IMR-90 (cell line): ENCODE measurements around the gene TXNDC8. TPM values are rescaled to one million over a fixed set of nuclear protein-coding genes. Genes with fewer than 3 reads are reported as not detected.

Experiments
- ATAC-seq: fragments of 200-7000 bp; cut with Tn5 transposase; 2 replicates; pipeline ENCODE4 v1.9.1; 2020; ENCODE audit warnings: low read depth, mild to moderate bottlenecking, moderate library complexity
- BruUV-seq: library from RNA; stranded (reverse); fragments of 400-500 nt; replicated peaks from 2 replicates; lab custom pipeline; 2021; lab: Mats Ljungman, UMichigan
- CTCF ChIA-PET: fragments of 300-600 bp; formaldehyde crosslinking; extraction: SDS; loops from one replicate; lab custom pipeline; 2021; ENCODE audit warnings: antibody characterized with exemption; lab: Yijun Ruan, JAX
- POLR2A ChIA-PET: fragments of 300-600 bp; sonication (Branson Sonifier 250); formaldehyde crosslinking; loops from one replicate; lab custom pipeline; 2022; ENCODE audit warnings: antibody characterized with exemption; ENCODE audit not compliant: unreplicated experiment; lab: Charles Lee
- DNase-seq: peaks from one replicate; pipeline ENCODE4 v3.0.0; 2013
- H2AFZ ChIP-seq: replicated peaks from 2 replicates; pipeline ENCODE3; 2013; ENCODE audit warnings: low read length, mild to moderate bottlenecking; ENCODE audit not compliant: poor library complexity
- H2AK5ac ChIP-seq: 2 replicates; pipeline ENCODE4 v1.6.1; 2013; ENCODE audit warnings: low read depth, low read length, inconsistent platforms
- H2AK9ac ChIP-seq: replicated peaks from 2 replicates; pipeline ENCODE3; 2013; ENCODE audit warnings: mild to moderate bottlenecking, low read depth, low read length, moderate library complexity; ENCODE audit not compliant: poor library complexity
- H2BK120ac ChIP-seq: 2 replicates; pipeline ENCODE4 v1.6.1; 2013; ENCODE audit warnings: low read depth, low read length, inconsistent platforms
- H2BK15ac ChIP-seq: 3 replicates; pipeline ENCODE4 v1.6.1; 2013; ENCODE audit warnings: low read depth, low read length, inconsistent platforms
- H2BK20ac ChIP-seq: 2 replicates; pipeline ENCODE4 v1.6.1; 2013; ENCODE audit warnings: low read depth, mild to moderate bottlenecking, inconsistent platforms, low read length, moderate library complexity
- H2BK5ac ChIP-seq: 2 replicates; pipeline ENCODE4 v1.6.1; 2013; ENCODE audit warnings: mild to moderate bottlenecking, low read depth, low read length, inconsistent platforms; ENCODE audit not compliant: poor library complexity, severe bottlenecking
- H3K14ac ChIP-seq: replicated peaks from 2 replicates; pipeline ENCODE4 v1.6.1; 2013; ENCODE audit warnings: low read depth, low read length, inconsistent platforms
- H3K18ac ChIP-seq: 2 replicates; pipeline ENCODE4 v1.6.1; 2013; ENCODE audit warnings: low read depth, low read length, control low read depth
- H3K23ac ChIP-seq: 2 replicates; pipeline ENCODE4 v1.6.1; 2013; ENCODE audit warnings: low read depth, low read length, inconsistent platforms
- H3K27ac ChIP-seq: 2 replicates; pipeline ENCODE4 v1.5.1; 2013; ENCODE audit warnings: mild to moderate bottlenecking, control low read depth, low read length; ENCODE audit not compliant: insufficient read depth
- H3K27me3 ChIP-seq: 2 replicates; pipeline ENCODE4 v1.6.1; 2013; ENCODE audit warnings: low read length; ENCODE audit not compliant: control insufficient read depth, insufficient read depth
- H3K36me3 ChIP-seq: 2 replicates; pipeline ENCODE4 v1.6.1; 2013; ENCODE audit warnings: low read length, mixed read lengths; ENCODE audit not compliant: control insufficient read depth, insufficient read depth
- H3K4ac ChIP-seq: 2 replicates; pipeline ENCODE4 v1.6.1; 2013; ENCODE audit warnings: low read depth, low read length, inconsistent platforms
- H3K4me1 ChIP-seq: 2 replicates; pipeline ENCODE4 v1.6.1; 2013; ENCODE audit warnings: low read length, mixed read lengths; ENCODE audit not compliant: control insufficient read depth, insufficient read depth
- H3K4me2 ChIP-seq: 2 replicates; pipeline ENCODE4 v1.6.1; 2013; ENCODE audit warnings: low read depth, mild to moderate bottlenecking, control low read depth, low read length, moderate library complexity
- H3K4me3 ChIP-seq: 2 replicates; pipeline ENCODE4 v1.5.1; 2013; ENCODE audit warnings: low read depth, mild to moderate bottlenecking, control low read depth, low read length, moderate library complexity; ENCODE audit not compliant: insufficient read depth
- H3K56ac ChIP-seq: 2 replicates; pipeline ENCODE4 v1.6.1; 2013; ENCODE audit warnings: low read length, inconsistent platforms; ENCODE audit not compliant: insufficient read depth; ENCODE audit errors: extremely low read depth
- H3K79me1 ChIP-seq, 2 experiments: 2 replicates each; pipeline ENCODE4 v1.6.1; 2013; ENCODE audit warnings: low read length in 2 of 2, inconsistent platforms in 1 of 2, low read depth in 1 of 2
- H3K9ac ChIP-seq: 2 replicates; pipeline ENCODE4 v1.6.1; 2013; ENCODE audit warnings: low read depth, low read length, control low read depth
- H3K9me1 ChIP-seq: 2 replicates; pipeline ENCODE4 v1.6.1; 2013; ENCODE audit warnings: low read length, inconsistent platforms; ENCODE audit not compliant: insufficient read depth
- H3K9me3 ChIP-seq: 2 replicates; pipeline ENCODE4 v1.6.1; 2013; ENCODE audit warnings: low read length; ENCODE audit not compliant: control insufficient read depth, insufficient read depth
- H4K20me1 ChIP-seq: 2 replicates; pipeline ENCODE4 v1.6.1; 2013; ENCODE audit warnings: low read length, inconsistent platforms; ENCODE audit not compliant: insufficient read depth
- H4K5ac ChIP-seq: 2 replicates; pipeline ENCODE4 v1.6.1; 2013; ENCODE audit warnings: mild to moderate bottlenecking, low read depth, low read length, control low read depth
- H4K8ac ChIP-seq, 2 experiments: 2 replicates each; pipeline ENCODE4 v1.6.1; 2013; ENCODE audit warnings: low read depth in 2 of 2, low read length in 2 of 2, control low read depth in 1 of 2, inconsistent platforms in 1 of 2
- H4K91ac ChIP-seq: 2 replicates; pipeline ENCODE4 v1.6.1; 2013; ENCODE audit warnings: low read depth, low read length, inconsistent platforms; ENCODE audit not compliant: insufficient read depth
- CEBPB ChIP-seq: IDR thresholded peaks from 2 replicates; pipeline ENCODE4 v1.6.1; 2012; ENCODE audit warnings: low read depth, low read length, improper control_type of control experiment
- CHD1 ChIP-seq: IDR thresholded peaks from 2 replicates; pipeline ENCODE4 v1.6.1; 2012; ENCODE audit warnings: low read depth, low read length, improper control_type of control experiment
- FOS ChIP-seq: fragments of 150-350 bp; IDR thresholded peaks from 2 replicates; pipeline ENCODE4 v1.6.1; 2016; ENCODE audit warnings: low read depth, low read length
- MAFK ChIP-seq: IDR thresholded peaks from 2 replicates; pipeline ENCODE4 v1.6.1; 2012; ENCODE audit warnings: low read depth, low read length, improper control_type of control experiment
- MAZ ChIP-seq: IDR thresholded peaks from 2 replicates; pipeline ENCODE4 v1.6.1; 2012; ENCODE audit warnings: low read depth, mild to moderate bottlenecking, low read length, improper control_type of control experiment, moderate library complexity, borderline replicate concordance
- MXI1 ChIP-seq: IDR thresholded peaks from 2 replicates; pipeline ENCODE4 v1.6.1; 2012; ENCODE audit warnings: low read depth, mild to moderate bottlenecking, low read length, moderate library complexity, borderline replicate concordance
- NFE2L2 ChIP-seq: fragments of 150-350 bp; IDR thresholded peaks from 2 replicates; pipeline ENCODE4 v1.6.1; 2016; ENCODE audit warnings: low read depth, mild to moderate bottlenecking, low read length
- RFX5 ChIP-seq: IDR thresholded peaks from 2 replicates; pipeline ENCODE4 v1.8.0; 2012; ENCODE audit warnings: low read depth, mild to moderate bottlenecking, low read length, moderate library complexity
- SMC3 ChIP-seq: fragments of 150-350 bp; IDR thresholded peaks from 2 replicates; pipeline ENCODE4 v1.6.1; 2016; ENCODE audit warnings: low read depth, mild to moderate bottlenecking, antibody characterized with exemption, low read length, moderate library complexity
- WGBS, 2 experiments: methylation state at CpG; one replicate each; pipeline versions ENCODE4 v1.1.5 to v1.1.7; 2013; ENCODE audit warnings: missing lambda C conversion rate in 2 of 2; ENCODE audit not compliant: insufficient read length in 1 of 2; ENCODE audit errors: extremely low coverage in 2 of 2; 5-methylcytosine and 5-hydroxymethylcytosine counted together
- dilution Hi-C: fragments of 300-500 bp; cut with HindIII; formaldehyde crosslinking; loops from one replicate; pipeline ENCODE4 v1.14.3; 2018; ENCODE audit warnings: low sequenced_read_pairs; ENCODE audit not compliant: unreplicated experiment
- in situ Hi-C: fragments of 300-500 bp; cut with MboI; formaldehyde crosslinking; loops from 3 replicates; pipeline ENCODE4 v1.14.3; 2019; ENCODE audit warnings: low sequenced_read_pairs, inconsistent platforms, mixed read lengths
- intact Hi-C: fragments of 100-400 bp; cut with micrococcal nuclease; formaldehyde crosslinking; loops from 2 replicates; pipeline ENCODE4 v1.10.0; 2022
- polyA plus RNA-seq, 3 experiments: library from polyadenylated mRNA; depleted of rRNA; stranded (reverse); fragments of >200 nt; gene quantifications; 2 replicates each; pipeline ENCODE4 v1.2.3, GENCODE V29; 2012; ENCODE audit warnings: low replicate concordance in 1 of 3
- total RNA-seq: library from RNA; depleted of rRNA; stranded (reverse); fragments of >200 nt; gene quantifications from 2 replicates; pipeline ENCODE4 v1.2.3, GENCODE V29; 2012
- TF ChIP-seq, protein P1 (sequence below): fragments of 150-350 bp; IDR thresholded peaks from 2 replicates; pipeline ENCODE4 v1.6.1; 2017; ENCODE audit warnings: mild to moderate bottlenecking, antibody characterized with exemption, low read length, low read depth
- TF ChIP-seq, protein P2 (sequence below): fragments of 150-350 bp; IDR thresholded peaks from 2 replicates; pipeline ENCODE4 v1.6.1; 2016; ENCODE audit warnings: low read depth, mild to moderate bottlenecking, low read length, moderate library complexity, borderline replicate concordance

TXNDC8 gene
- total and polyA plus RNA-seq, 2 of the 4 experiments (the other 2 are of a cell fraction): not detected

GRCh38 chr9:110278080-110278707 is 59.5 kb downstream of the TXNDC8 start (continued):
- TF ChIP-seq CEBPB (no peak), NFE2L2 (no peak)

DNA sequence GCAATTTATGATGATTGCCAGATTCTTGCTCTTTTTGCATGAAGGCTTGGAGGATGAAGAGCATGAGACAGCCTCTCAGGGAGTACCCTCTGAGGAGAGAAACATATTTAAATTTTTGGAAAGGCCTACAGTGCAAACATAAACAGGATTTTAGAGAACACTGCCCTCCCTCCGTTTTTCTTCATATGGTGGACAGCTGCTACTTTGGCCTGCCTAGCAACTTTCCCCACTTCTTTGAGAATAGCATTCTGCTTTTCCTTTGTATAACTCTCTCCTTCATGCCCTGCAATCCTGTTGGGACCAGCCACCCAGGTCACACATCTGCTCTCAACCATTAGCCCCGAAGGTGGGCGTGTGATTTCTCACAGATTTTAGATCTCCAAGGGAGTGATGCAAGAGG is 60.9 kb downstream of the TXNDC8 start:
- in situ Hi-C loops: loop anchor here (25.0 kb wide), 1 partner anchor 336 kb away; no protein-coding TSS in a partner anchor
- no peak overlapping the region for H2BK20ac ChIP-seq
- peaks cover under 1% of the 10 kb centered on the region; the same call in 1 of the 2 replicates for H3K4me1 ChIP-seq
- ChIA-PET CTCF (no interaction called here), POLR2A (no interaction called here)
- H3K9me1 ChIP-seq: no peaks in the 10 kb centered on the region
- H2BK15ac ChIP-seq: no peak overlapping the region
- ATAC-seq (no peak), DNase-seq (no peak)
- no peak for TF ChIP-seq MAZ
- no peak for TF ChIP-seq RFX5
- TF ChIP-seq NFE2L2: no peak
- no peak for TF ChIP-seq MXI1
- TF ChIP-seq, protein P1, sequence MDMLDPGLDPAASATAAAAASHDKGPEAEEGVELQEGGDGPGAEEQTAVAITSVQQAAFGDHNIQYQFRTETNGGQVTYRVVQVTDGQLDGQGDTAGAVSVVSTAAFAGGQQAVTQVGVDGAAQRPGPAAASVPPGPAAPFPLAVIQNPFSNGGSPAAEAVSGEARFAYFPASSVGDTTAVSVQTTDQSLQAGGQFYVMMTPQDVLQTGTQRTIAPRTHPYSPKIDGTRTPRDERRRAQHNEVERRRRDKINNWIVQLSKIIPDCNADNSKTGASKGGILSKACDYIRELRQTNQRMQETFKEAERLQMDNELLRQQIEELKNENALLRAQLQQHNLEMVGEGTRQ: no peak
- TF ChIP-seq MAFK: no peak
- TF ChIP-seq FOS: no peak
- TF ChIP-seq, protein P2, sequence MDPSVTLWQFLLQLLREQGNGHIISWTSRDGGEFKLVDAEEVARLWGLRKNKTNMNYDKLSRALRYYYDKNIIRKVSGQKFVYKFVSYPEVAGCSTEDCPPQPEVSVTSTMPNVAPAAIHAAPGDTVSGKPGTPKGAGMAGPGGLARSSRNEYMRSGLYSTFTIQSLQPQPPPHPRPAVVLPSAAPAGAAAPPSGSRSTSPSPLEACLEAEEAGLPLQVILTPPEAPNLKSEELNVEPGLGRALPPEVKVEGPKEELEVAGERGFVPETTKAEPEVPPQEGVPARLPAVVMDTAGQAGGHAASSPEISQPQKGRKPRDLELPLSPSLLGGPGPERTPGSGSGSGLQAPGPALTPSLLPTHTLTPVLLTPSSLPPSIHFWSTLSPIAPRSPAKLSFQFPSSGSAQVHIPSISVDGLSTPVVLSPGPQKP: no peak
- TF ChIP-seq CHD1: no peak
- no peak for TF ChIP-seq SMC3
- no peak overlapping the region for H3K9ac ChIP-seq
- H3K79me1 ChIP-seq: no peaks in the 10 kb centered on the region
- no peak overlapping the region for H3K4me3 ChIP-seq
- no peak overlapping the region for H3K4ac ChIP-seq
- H2AK5ac ChIP-seq: no peak overlapping the region
- dilution Hi-C loops: no loop called here
- WGBS, 2 experiments: no CpG with 5 or more reads among the region's 3 CpGs
- no peaks in the 10 kb centered on the region for H4K20me1 ChIP-seq
- no peak overlapping the region for H3K4me2 ChIP-seq
- intact Hi-C loops: no loop called here
- peaks cover 3% of the 10 kb centered on the region; the same call in 1 of the 2 replicates for H3K27me3 ChIP-seq
- no peak overlapping the region for H3K23ac ChIP-seq
- H3K14ac ChIP-seq: no peak overlapping the region
- no peak overlapping the region for H2BK120ac ChIP-seq
- H4K8ac ChIP-seq: no peak overlapping the region
- BruUV-seq: no TSS peak
- H3K18ac ChIP-seq: no peak overlapping the region; the same call in 1 of the 2 replicates
- H2AFZ ChIP-seq: no peak overlapping the region
- no peak overlapping the region for H3K56ac ChIP-seq
- no peak overlapping the region for H3K27ac ChIP-seq
- H2AK9ac ChIP-seq: no peak overlapping the region
- H3K9me3 ChIP-seq: no peaks in the 10 kb centered on the region
- H4K5ac ChIP-seq: no peak overlapping the region
- no peaks in the 10 kb centered on the region for H3K36me3 ChIP-seq
- no peak overlapping the region for H4K91ac ChIP-seq
- H2BK5ac ChIP-seq: no peak overlapping the region
